OCI-LY7 (cell line): ENCODE measurements around the gene TPO. TPM values are rescaled to one million over a fixed set of nuclear protein-coding genes. Genes with fewer than 3 reads are reported as not detected.

ENCODE experiments used
- BruUV-seq: library from RNA; stranded (reverse); fragments of 400-500 nt; replicated peaks from 2 replicates; lab custom pipeline; 2021; lab: Mats Ljungman, UMichigan
- CTCF ChIA-PET: fragments of 300-600 bp; sonication (Branson Sonifier 250); formaldehyde crosslinking; loops from one replicate; lab custom pipeline; 2022; ENCODE audit warnings: antibody characterized with exemption; ENCODE audit not compliant: unreplicated experiment; lab: Charles Lee
- POLR2A ChIA-PET: fragments of 300-600 bp; sonication (Branson Sonifier 250); formaldehyde crosslinking; loops from one replicate; lab custom pipeline; 2022; ENCODE audit warnings: antibody characterized with exemption; lab: Charles Lee
- DNase-seq: peaks from one replicate; pipeline ENCODE4 v3.0.0-alpha.2; 2015; ENCODE audit warnings: low spot score
- H2AFZ ChIP-seq: fragments of 200-600 bp; sonication (generic), shearing (Covaris generic); 2 replicates; pipeline ENCODE4 v1.6.1; 2014; ENCODE audit warnings: mild to moderate bottlenecking, antibody characterized with exemption, low read length, moderate library complexity
- H3K27ac ChIP-seq: fragments of 200-600 bp; sonication (generic); 2 replicates; pipeline ENCODE4 v1.5.1; 2014; ENCODE audit warnings: mixed run types, low read depth, mild to moderate bottlenecking, moderate library complexity, low read length, inconsistent platforms; ENCODE audit not compliant: poor library complexity, severe bottlenecking
- H3K36me3 ChIP-seq: fragments of 200-600 bp; sonication (generic); 2 replicates; pipeline ENCODE4 v1.6.1; 2014; ENCODE audit warnings: mild to moderate bottlenecking, antibody characterized with exemption, low read length, moderate library complexity, mixed read lengths; ENCODE audit not compliant: insufficient read depth
- H3K4me1 ChIP-seq: fragments of 200-600 bp; sonication (generic); 2 replicates; pipeline ENCODE4 v1.5.1; 2014; ENCODE audit warnings: mild to moderate bottlenecking, low read length; ENCODE audit not compliant: insufficient read depth, poor library complexity, severe bottlenecking
- H3K4me2 ChIP-seq: fragments of 200-600 bp; sonication (generic); 2 replicates; pipeline ENCODE4 v1.6.1; 2014; ENCODE audit warnings: mild to moderate bottlenecking, low read length
- H3K4me3 ChIP-seq: fragments of 200-600 bp; sonication (generic); 2 replicates; pipeline ENCODE4 v1.5.1; 2014; ENCODE audit warnings: mild to moderate bottlenecking, low read depth, low read length; ENCODE audit not compliant: poor library complexity, severe bottlenecking
- H3K79me2 ChIP-seq: fragments of 200-600 bp; sonication (generic); 2 replicates; pipeline ENCODE4 v1.6.1; 2016; ENCODE audit warnings: low read depth, mild to moderate bottlenecking, low read length, moderate library complexity, mixed read lengths; ENCODE audit not compliant: insufficient read depth
- H3K9me2 ChIP-seq: fragments of 200-600 bp; sonication (generic); 2 replicates; pipeline ENCODE4 v1.6.1; 2016; ENCODE audit warnings: mild to moderate bottlenecking, low read length, mixed read lengths; ENCODE audit not compliant: insufficient read depth
- H3K9me3 ChIP-seq: fragments of 200-600 bp; sonication (generic); 2 replicates; pipeline ENCODE4 v1.6.1; 2014; ENCODE audit warnings: mild to moderate bottlenecking, mixed run types, low read length, mixed read lengths
- H4K20me1 ChIP-seq: fragments of 200-600 bp; sonication (generic); 2 replicates; pipeline ENCODE4 v1.6.1; 2014; ENCODE audit warnings: mild to moderate bottlenecking, antibody characterized with exemption, low read length, moderate library complexity, mixed read lengths; ENCODE audit not compliant: insufficient read depth
- CTCF ChIP-seq: fragments of 200-600 bp; sonication (generic); conservative IDR thresholded peaks from 2 replicates; pipeline ENCODE4 v1.5.1; 2014; ENCODE audit warnings: mild to moderate bottlenecking, antibody characterized with exemption, low read length, moderate library complexity, mixed read lengths
- EZH2phosphoT487 ChIP-seq: fragments of 200-600 bp; sonication (generic); IDR thresholded peaks from 2 replicates; pipeline ENCODE4 v1.6.1; 2018; ENCODE audit warnings: low read depth, borderline replicate concordance, mild to moderate bottlenecking, mixed run types, antibody characterized with exemption, low read length, moderate library complexity, mixed read lengths
- intact Hi-C: fragments of 100-400 bp; cut with micrococcal nuclease; formaldehyde crosslinking; loops from one replicate; pipeline ENCODE4 v1.10.0; 2022; ENCODE audit not compliant: unreplicated experiment
- total RNA-seq, 2 experiments: library from RNA; depleted of rRNA in 1 of 2; stranded (reverse); fragments of >200 nt in 1 of 2; shearing (Covaris generic) in 1 of 2; gene quantifications; 2 replicates each; pipeline ENCODE4 v1.2.3, GENCODE V29; 2014 to 2022

The TPO gene
- total RNA-seq, 2 experiments from 2014 or later = not detected

- Histone ChIP-seq H3K36me3 (no peaks in the 10 kb centered on the region), H3K4me3 (no peak overlapping the region), H3K9me2 (no peaks in the 10 kb centered on the region), H3K79me2 (no peaks in the 10 kb centered on the region), H4K20me1 (no peaks in the 10 kb centered on the region), H3K4me1 (no peaks in the 10 kb centered on the region), H3K9me3 (no peaks in the 10 kb centered on the region), H3K4me2 (no peak overlapping the region), H2AFZ (no peak overlapping the region), H3K27ac (no peak overlapping the region)
- intact Hi-C loops = no loop called here
- TF ChIP-seq EZH2phosphoT487 (no peak), CTCF (no peak)
- no TSS peak for BruUV-seq
- ChIA-PET CTCF (no interaction called here), POLR2A (no interaction called here)
- no peak for DNase-seq
These were observed 71.0 kb downstream of the TPO start for GRCh38 chr2:1484131-1484884.

- no peaks in the 10 kb centered on the region for H3K9me2 ChIP-seq
- no peak overlapping the region for H3K27ac ChIP-seq
- no peak for TF ChIP-seq EZH2phosphoT487
- TF ChIP-seq CTCF = no peak
- BruUV-seq = no TSS peak
- no peak overlapping the region for H2AFZ ChIP-seq
- no peak overlapping the region for H3K4me3 ChIP-seq
- no peaks in the 10 kb centered on the region for H3K36me3 ChIP-seq
- DNase-seq = no peak
- H3K9me3 ChIP-seq = no peaks in the 10 kb centered on the region
- H3K4me1 ChIP-seq = no peaks in the 10 kb centered on the region
- no peaks in the 10 kb centered on the region for H4K20me1 ChIP-seq
- POLR2A ChIA-PET = no interaction called here
- H3K4me2 ChIP-seq = no peak overlapping the region
- CTCF ChIA-PET = no interaction called here
- H3K79me2 ChIP-seq = no peaks in the 10 kb centered on the region
- intact Hi-C loops = no loop called here
These were observed 73.4 kb downstream of the TPO start for GRCh38 chr2:1486670-1487069.

GRCh38 chr2:1487758-1488157, 74.5 kb downstream of the TPO start:
- Histone ChIP-seq H2AFZ (no peak overlapping the region), H4K20me1 (no peaks in the 10 kb centered on the region), H3K79me2 (no peaks in the 10 kb centered on the region), H3K36me3 (no peaks in the 10 kb centered on the region), H3K27ac (no peak overlapping the region), H3K4me3 (no peak overlapping the region), H3K4me2 (no peak overlapping the region), H3K4me1 (no peaks in the 10 kb centered on the region), H3K9me3 (no peaks in the 10 kb centered on the region), H3K9me2 (no peaks in the 10 kb centered on the region)
- TF ChIP-seq EZH2phosphoT487 (no peak), CTCF (no peak)
- BruUV-seq = no TSS peak
- CTCF ChIA-PET = interaction anchor here (0.6 kb wide), 1 partner anchor 410 kb away, joined by 3 read pairs; no protein-coding TSS in a partner anchor
- POLR2A ChIA-PET = no interaction called here
- DNase-seq = no peak
- intact Hi-C loops = no loop called here
